Activated CD8-positive, alpha-beta memory T cell treated with anti-CD3 and anti-CD28 coated beads, Interleukin-2, amount 50 U/mL, for 1 hour (primary cell): ENCODE results near the gene SDK1.

Source experiments
- DNase-seq: peaks from one replicate; pipeline ENCODE4 v3.0.0-alpha.2; 2020; ENCODE audit errors: extremely low read depth

Gene SDK1

DNA sequence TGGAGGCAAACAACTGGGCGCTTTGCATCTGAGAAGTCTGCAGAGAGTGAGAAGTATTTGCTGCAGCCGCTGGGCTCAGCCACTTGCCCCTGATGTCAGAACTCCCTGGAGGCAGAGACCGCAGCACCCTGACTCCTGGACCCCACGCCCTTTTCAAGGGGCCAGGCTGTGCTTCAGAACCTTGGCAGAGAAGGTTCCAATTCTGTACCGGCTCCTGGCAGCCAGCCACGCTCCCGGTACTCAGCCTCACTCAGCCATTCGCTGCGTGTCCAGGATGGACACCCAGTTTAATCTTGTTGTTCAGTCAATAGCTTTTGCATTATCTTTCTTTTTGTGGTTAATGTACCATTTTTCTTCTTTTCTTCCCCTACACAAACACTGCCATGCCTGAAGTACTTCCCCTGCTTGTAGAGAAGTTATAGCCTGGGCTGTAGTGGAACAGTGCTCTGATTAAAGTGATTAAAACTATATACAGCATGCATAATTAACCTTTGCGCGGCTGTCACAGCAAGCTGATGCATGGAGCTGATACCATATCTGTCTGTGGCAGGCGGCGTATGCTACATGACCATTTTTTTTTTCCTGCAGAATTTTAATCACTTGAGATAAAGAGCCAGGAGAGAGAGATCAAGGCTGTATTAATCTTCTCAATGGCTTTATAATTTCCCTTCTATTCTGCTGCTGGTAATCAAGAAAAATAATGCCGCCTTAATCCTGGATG lies 578.5 kb downstream of the SDK1 start:
- DNase-seq: no peak

DNA sequence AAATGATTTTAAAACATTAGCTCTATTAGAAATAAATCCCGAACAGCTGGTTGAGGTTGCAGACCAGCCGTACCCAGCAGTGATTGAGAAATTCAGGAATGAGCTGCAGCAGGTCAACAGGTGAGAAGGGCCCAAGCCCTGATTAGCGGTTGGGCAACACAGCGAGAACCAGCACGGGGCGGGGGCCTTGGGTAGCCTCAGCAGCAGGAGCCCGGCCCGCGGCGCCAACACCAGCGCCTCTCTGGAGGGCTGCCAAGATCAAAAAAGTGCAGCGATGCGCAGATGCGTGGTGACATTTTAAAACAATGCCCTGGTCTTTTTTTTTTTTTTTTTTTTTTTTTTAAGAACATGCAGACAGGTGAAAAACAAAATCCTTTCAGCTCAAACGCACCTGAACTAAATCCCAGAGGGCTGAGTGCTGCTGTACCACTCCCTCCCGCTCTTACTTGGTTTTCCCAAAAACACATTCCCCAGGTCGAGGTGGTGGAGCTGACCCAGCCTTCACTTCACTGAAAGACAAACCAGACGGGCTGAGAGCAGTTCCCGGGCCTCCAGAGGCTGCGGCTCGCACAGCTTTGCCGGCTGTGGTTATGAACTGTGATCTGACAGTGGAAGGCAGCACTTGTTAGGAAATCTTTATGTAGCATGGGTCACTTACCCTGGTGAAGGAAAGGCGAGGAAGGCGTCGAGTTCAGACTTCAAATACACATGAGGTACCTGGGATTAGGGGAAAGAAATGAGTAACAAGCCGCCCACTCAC lies 579.4 kb downstream of the SDK1 start:
- DNase-seq: no peak

DNA sequence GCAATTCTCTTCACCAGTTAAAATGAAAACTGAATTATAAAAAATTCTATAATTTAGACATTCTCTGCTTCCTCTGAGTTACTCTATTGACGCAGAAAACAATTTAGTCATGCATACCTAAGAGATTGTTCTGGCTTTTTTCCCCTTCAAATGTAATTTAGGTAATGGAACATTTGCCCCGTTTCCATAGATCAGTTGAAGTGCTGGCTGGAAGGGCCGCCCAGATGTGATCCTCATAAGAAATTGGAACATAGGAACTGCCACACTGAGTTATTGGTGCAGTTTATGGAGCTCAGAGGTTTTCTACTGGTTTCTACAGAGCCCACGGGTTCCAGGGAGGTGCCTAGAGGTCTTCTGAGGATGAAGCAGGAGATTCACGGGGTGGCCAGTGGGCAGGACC lies 581.7 kb downstream of the SDK1 start:
- DNase-seq: no peak

DNA sequence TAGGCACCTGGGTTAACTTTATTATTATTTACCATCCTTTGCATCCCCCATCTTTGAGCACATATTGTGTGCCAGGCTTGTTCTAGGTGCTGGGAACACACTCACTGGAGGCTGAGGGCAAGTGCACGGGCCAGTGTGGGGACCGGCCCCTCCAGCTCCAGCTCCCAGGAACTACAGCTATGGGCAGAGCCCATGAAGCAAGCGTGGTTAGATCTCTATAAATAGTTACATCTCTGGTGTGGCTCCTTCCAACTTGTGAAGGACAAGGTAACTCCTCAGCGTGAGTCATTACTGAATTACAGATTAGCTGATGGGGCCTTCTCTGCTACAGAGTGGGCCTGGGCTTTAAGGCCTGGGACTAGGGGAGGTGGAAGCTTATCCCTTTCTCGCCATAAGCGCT lies 583.5 kb downstream of the SDK1 start:
- no peak for DNase-seq

DNA sequence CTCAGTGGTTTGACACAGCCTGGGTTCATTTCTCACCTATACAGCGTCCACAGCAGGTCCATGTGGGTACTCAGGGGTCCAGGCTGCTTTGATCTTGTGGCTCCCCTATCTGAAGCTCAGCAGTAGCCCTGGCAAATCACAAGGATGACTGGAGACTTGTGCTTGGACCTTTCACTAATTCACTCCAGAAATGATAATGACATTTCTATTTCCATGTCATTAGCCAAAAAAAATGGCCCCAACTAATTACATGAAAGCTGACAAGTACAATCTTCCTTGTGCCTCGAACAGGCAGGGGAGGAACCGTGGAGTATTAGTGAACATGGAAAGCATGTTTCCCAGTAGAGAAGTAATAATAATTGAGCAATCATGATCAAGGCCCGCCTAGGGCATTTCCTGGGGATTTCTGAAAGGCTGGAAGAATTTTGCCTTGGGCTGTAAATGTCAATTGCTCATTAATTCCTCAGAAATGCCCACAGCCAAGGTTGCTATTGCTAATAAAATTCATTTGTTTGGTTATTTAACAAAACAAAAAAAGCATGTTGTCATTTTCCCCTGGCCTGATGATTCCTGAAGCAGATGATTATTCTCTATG lies 586.1 kb downstream of the SDK1 start:
- DNase-seq: no peak

DNA sequence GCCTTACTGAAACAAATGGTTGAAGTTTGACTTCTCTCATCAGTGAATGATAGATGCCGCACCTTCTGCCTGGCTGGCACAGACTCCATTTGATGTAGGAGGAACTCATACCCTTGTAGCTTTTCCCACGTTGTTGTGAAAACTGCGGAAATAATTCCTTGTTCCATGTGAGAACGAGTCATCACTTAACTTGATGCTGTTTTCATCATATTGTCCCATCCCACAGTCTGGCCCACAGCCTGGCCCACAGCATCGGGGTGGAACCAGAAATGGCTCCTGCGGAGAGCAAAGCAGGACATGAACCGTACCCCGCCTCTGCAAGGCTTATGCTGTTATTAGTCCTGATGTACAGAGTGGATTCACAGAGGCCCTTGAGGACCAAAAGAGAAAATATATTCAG lies 587.0 kb downstream of the SDK1 start:
- DNase-seq: no peak

DNA sequence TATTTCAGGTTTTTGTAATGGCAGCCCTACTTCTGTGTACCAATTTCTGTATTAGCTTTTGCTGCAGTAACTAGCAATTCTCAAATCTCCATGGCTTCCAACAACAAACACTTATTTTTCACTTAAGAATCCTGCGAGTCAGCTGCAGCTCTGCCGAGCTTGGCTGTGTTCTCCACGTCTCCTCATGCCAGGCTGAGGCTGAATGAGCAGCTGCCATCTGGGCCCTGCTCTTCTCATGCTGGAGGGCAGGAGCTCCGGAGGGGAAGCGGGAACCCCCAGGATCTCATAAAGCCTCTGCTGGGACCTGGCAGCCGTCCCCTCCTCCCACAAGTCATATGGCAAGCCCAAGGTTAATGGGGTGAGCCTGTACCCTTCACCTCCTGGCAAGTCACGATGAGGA lies 591.1 kb downstream of the SDK1 start:
- no peak for DNase-seq

DNA sequence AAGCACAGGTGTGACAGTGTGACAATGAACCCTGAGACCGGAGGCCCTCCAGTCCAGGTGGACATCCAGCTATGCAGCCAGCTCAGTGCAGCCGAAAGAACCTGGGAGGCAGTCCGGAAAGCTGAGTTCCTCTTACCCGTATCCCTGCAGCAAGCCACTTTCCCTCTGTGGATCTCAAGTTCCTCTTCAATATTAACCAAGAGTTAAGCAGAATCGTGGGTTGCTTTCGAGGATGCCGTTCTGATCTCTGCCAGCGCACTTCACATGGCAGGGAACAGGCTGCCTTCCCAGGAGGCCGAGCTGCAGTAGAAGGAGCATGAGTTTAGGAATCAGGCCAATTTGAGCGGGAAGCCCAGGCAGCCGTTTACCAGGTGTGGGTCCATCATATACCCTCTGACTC lies 591.6 kb downstream of the SDK1 start:
- DNase-seq: no peak

DNA sequence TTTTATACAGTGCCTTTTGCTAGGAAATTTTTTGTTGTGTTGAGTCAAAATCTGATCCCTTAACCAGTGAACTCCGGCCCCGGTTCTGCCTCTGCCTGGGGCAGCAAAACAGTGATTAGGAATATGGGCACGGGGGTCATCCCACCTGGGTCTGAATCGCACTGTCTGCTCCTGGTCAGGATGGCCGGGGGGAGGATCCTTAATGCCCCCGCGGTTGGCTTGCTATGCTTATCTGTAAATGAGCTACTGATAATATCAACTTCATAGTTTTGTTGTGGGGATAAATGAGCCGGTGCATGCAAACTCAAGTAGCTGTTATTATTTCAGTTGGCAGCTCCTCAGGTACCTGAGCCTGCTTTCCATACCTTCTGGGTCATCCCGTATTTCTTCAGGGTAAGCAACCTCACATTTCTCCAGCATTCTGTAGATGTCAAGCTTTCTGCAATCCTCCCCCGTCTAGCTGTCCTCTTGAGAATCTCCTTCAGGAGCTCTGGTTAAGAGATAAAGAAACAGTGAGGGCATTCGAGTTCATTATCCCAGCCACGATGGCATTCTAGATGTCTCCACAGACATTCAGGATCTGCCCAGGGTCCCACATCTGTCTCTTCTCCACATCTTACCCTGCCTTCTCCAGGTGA lies 592.2 kb downstream of the SDK1 start:
- no peak for DNase-seq

DNA sequence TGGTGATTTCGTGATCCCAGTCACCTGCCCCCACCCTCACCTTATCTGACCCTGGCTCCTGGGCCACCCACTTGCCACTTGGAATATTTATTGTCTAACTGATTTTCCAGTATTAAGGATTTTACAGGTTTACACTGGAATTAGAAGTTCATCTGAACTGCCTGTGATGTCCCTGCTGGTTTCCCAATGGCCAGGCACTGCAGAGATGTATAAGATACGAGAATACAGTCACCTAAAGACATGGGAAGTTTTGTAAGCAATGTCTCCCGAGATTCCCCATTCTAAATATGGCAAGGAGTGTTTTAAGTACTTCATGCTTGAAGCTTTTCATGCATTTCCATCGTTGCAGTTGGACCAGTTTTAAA lies 592.7 kb downstream of the SDK1 start:
- DNase-seq: no peak

DNA sequence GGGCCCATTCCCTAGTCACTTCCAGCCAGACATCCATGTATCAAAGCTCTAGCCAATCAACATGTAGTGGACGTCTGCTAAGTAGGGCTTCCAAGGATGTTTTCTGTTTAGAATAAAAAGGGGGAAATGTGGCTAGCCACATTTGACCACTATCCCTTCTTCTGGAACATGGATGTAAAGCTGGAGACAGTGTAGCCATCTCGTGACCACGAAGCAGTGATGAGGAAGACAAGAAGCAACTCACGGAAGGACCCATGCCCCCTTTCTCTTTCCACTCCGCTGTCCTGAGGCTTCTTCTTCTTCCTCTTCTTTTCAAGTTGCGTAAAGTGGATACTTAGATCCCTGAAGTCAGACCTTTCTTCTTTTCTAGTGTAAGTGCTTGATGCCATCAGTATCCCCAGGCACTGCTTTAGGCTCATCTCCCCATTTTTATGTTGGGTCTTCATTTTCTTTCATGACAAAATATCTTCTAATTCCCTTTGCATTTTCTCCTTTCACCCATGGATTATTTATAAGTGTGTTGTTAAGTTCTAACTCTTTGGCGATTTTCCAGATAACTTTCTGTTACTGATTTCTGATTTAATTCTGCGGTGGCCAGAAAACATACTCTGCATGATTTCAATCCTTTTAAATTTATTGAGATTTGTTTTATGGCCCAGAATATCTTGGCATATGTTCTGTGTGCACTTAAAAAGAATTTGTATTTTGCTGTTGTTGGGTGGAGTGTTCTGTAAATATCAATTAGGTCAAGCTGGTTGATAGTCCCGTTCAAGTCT lies 594.5 kb downstream of the SDK1 start:
- no peak for DNase-seq

DNA sequence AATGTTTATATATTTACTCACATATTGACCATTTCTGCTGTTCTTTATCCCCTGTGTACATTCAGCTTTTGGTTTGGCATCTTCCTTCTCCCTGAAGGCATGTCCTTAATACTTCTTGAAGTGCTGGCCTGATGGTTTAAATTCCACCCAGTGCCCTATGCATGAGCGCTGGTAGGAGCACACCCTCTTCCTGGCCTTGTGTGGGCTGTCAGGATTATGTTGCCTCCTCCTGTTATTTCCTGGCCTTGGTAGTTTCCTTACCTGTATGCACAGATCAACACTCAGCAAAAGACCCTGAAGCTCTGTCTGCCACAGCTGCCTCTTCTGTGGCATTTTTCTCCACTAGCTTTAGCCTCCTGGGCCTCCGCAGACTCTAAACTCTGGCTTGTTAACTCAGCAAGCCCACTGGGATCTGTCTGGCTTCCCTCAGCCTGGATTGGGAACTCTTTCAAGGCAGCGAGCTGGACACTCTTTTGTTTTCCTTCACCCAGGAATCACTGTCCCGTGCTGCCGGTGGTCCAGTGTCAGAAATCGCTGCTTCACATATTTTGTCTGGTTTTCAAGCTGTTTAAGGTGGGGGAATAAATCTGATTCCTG lies 595.2 kb downstream of the SDK1 start:
- no peak for DNase-seq

DNA sequence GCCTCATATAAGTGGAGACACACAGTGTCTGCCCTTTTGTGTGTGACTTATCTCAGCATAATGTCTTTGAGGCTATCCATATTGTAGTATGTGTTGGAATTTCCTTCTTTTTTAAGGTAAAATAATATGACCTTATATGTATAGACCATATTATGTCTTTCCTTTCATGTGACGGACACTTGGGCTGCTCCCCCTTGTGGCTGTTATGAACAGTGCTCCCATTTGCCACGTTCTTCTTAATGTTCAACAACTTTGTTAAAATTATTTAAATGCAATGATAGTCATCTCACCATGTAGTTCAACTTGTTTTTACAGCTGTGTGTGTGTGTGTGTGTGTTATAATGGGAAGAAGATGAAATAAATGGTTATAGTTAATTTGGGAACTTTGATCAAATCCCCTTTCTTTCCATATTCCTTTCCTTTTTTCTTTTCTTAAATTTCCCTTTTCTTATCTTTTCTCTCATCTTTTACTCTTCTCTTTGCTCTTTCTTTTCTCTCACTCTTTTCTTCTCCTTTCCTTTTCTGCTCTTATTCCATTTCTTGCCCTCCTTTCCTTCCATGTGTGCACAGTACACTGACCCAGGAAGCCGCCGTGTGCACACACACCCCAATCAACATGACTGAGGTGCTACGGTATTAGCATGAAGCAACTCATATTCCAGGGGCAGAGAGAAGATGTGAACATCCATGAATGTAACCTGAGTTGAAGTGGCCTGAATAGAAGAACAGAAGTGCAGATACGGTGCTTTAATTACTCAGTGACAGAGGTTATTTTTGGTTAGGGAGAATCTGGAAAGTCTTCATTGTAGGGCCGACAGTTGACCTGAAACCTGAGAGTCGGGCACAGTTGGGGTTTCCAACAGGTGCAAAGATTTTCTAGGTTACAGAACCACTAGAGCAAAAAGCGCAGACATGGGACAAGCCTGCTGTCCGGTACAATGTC lies 596.6 kb downstream of the SDK1 start:
- no peak for DNase-seq

DNA sequence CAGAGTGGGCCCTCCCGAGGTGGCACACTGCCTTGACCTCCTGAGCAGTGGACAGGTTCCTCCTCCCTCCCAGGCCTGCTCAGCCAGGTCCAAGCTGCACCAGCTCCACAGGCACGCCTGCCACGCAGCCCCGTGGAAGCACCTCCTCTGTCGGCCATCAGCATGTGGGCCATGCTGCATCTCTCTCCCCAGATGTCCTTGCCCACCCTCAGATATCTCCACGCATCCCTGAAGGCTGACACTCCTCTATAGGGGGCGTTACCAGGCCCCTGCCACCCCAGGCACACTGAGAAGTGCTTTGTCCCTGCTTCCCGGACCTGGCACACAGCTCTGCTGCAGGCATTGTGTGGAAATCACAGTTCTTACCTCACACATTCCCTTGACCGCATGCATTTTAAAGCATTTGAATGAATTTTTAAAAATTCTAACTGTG lies 598.5 kb downstream of the SDK1 start:
- DNase-seq: no peak

DNA sequence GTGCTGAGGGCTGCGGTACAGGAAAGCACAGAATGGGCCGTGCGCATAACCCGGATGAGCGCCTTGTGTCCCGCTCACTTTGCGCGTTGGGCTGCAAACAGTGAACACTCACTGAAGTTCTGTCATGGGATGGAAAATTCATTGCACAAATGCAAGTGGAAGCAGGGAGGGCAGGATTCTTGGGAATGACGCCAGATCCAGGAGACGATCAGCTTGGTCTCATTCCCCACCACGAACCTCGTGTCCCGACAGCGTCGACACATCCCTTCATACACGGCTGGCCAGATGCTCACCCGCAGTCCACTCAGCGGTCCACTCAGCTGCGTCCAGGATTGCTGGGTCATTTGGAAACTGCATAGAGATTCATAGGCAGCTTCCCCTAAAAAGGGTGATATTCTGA lies 607.1 kb downstream of the SDK1 start:
- DNase-seq: no peak

DNA sequence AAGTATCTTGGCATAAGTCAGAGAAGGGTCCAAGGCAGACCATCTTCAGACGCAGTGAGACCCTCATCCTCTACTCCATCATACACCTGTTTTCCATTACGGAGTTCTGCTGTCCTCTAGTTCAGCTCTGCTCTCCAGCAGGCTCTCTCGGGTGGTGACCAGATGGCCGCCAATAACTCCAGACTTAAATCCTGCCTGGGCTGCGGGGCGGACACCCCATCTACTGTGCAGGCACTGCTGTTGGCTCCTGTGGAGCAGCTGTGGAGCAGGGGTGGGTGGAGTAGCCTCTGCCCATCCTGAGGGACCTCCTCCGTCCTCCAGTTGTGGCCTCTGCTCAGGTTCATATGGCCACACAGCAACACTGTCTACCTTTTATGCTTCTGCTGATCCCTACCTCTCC lies 608.1 kb downstream of the SDK1 start:
- DNase-seq: no peak

DNA sequence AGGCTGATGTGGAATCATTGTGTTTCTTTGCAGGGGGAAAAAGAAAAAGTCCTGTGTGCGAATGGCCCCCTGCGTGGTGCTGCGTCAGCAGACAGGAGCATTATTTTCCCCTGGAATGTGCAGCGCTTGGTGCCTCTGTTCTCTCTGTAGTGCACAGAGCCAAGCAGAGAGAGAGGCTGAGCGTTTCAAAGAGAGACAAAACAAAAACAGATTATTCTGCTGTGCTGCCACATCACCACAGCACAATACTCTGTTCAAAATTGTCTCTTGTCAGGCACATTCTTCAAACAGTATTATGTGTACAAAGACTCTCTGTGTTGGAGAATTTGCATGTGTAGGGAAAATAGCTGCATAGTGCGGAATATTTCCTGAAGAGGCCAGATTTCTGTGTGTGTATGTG lies 609.0 kb downstream of the SDK1 start:
- no peak for DNase-seq

DNA sequence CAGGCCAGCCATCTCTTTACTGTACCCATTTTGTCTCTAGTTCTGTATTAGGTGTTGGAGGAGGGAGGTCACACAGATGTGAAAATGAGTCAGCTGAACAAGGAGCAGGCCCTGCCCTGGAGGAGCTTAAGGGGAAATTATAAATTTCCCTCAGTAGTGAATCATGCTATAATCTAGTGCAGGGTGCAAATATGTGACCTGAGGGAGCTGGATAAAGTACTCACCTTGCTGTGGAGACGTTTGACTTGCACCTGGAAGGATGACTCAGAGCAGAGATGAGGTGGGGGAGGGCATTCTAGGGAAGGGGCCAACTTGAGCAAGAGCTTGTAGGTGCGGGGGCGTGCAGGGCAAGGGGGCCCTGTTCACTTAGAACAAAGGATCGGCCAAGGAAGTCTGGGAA lies 610.6 kb downstream of the SDK1 start:
- no peak for DNase-seq

DNA sequence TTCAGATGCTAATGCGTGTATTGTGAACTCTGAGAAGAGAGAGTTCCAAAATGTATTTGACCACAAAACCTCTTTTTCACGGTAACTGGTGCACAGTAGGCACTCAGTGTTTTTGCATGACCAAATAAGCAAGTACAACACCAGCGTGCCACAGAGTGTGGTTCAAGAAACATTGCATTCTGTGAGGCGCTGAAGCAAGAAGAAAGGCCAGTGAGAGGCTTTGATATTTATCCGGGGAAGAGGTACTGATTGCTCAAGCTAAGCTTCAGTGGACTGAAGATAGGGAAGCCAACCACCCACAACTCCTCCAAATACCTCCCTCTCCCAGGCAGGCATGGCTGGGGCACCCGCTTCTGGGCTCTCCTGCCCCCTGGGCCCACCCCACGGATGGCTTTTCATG lies 611.2 kb downstream of the SDK1 start:
- DNase-seq: no peak

DNA sequence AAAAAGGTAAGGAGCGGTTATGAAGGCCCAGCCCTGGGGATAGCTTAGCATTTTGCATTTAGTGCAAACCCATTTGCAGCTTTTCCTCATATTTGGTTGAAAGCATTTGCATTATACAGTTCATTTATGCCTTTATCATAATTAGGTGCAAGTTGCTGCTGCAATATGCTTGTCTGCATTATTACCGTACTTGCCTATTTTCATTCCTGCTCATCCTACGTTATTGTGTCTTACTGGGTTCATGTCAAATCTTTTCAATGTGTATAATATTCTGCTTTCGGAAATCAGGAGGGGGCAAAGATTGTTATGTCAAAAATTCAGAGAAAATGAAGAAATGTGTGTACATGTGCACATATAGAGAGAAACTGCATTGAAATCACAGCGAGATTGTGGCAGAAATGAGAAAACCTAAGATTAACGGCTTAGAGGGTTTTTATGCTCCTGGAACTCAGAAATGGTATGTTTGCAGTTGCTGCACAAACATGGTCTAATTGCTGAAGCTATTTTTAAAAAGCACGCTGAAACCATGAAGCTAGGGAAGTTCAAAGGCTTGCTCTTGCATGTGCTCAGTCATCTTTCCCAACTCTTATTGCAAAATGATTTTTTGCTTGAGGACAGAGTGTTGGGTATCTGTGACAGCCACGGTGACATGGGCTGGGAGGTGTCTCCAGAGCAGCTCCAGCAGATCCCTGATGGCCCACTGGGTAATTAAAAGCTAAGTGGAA lies 613.2 kb downstream of the SDK1 start:
- DNase-seq: no peak
